PC-3 (cell line): ENCODE results near the gene ADGRD1. TPM values are rescaled to one million over a fixed set of nuclear protein-coding genes. Genes with fewer than 3 reads are reported as not detected.

Source experiments
- ATAC-seq: fragments of 200-7000 bp; cut with Tn5 transposase; 2 replicates; pipeline ENCODE4 v1.9.1; 2020; ENCODE audit warnings: mild to moderate bottlenecking, moderate library complexity
- BruUV-seq: library from RNA; stranded (reverse); fragments of 400-500 nt; replicated peaks from 2 replicates; lab custom pipeline; 2021; lab: Mats Ljungman, UMichigan
- CTCF ChIA-PET: fragments of 300-600 bp; sonication (Branson Sonifier 250); formaldehyde crosslinking; loops from one replicate; lab custom pipeline; 2022; ENCODE audit warnings: antibody characterized with exemption; lab: Charles Lee
- POLR2A ChIA-PET: fragments of 300-600 bp; sonication (Branson Sonifier 250); formaldehyde crosslinking; loops from one replicate; lab custom pipeline; 2022; ENCODE audit warnings: antibody characterized with exemption; ENCODE audit not compliant: unreplicated experiment; lab: Charles Lee
- DNase-seq: peaks from one replicate; pipeline ENCODE4 v3.0.0-alpha.2; 2015
- H2AFZ ChIP-seq: fragments of 300-600 bp; sonication (generic); 2 replicates; pipeline ENCODE4 v1.6.0; 2016; ENCODE audit warnings: antibody characterized with exemption, low read length
- H3F3A ChIP-seq: fragments of 300-600 bp; sonication (generic); one replicate; pipeline ENCODE4 v1.6.0; 2017; ENCODE audit warnings: antibody characterized with exemption, low read length, control low read depth, mild to moderate bottlenecking; ENCODE audit not compliant: unreplicated experiment
- H3K27ac ChIP-seq: fragments of 300-600 bp; sonication (generic); 2 replicates; pipeline ENCODE4 v1.5.1; 2016; ENCODE audit warnings: mild to moderate bottlenecking, low read length
- H3K27me3 ChIP-seq: fragments of 300-600 bp; sonication (generic); 2 replicates; pipeline ENCODE4 v1.6.1; 2016; ENCODE audit warnings: low read length, mixed read lengths
- H3K36me3 ChIP-seq: fragments of 300-600 bp; sonication (generic); 2 replicates; pipeline ENCODE4 v1.6.1; 2016; ENCODE audit warnings: low read depth, mixed run types, low read length, mixed read lengths
- H3K4me1 ChIP-seq: fragments of 300-600 bp; sonication (generic); 2 replicates; pipeline ENCODE4 v1.5.1; 2016; ENCODE audit warnings: low read length; ENCODE audit not compliant: insufficient read depth
- H3K4me2 ChIP-seq: fragments of 300-600 bp; sonication (generic); 2 replicates; pipeline ENCODE4 v1.6.0; 2016; ENCODE audit warnings: low read length
- H3K4me3 ChIP-seq: fragments of 300-600 bp; sonication (generic); 2 replicates; pipeline ENCODE4 v1.5.1; 2016; ENCODE audit warnings: mild to moderate bottlenecking, low read length, mixed read lengths
- H3K79me2 ChIP-seq: fragments of 300-600 bp; sonication (generic); 2 replicates; pipeline ENCODE4 v1.6.1; 2017; ENCODE audit warnings: low read length, mixed read lengths
- H3K9ac ChIP-seq: fragments of 300-600 bp; sonication (generic); 2 replicates; pipeline ENCODE4 v1.6.0; 2016; ENCODE audit warnings: mild to moderate bottlenecking, low read length
- H3K9me2 ChIP-seq: fragments of 300-600 bp; sonication (generic); replicated peaks from 2 replicates; pipeline ENCODE4 v1.6.1; 2016; ENCODE audit warnings: mixed run types, low read length, mixed read lengths
- H3K9me3 ChIP-seq: fragments of 300-600 bp; sonication (generic); 2 replicates; pipeline ENCODE4 v1.6.1; 2016; ENCODE audit warnings: low read length, mixed read lengths
- H4K20me1 ChIP-seq: fragments of 300-600 bp; sonication (generic); 2 replicates; pipeline ENCODE4 v1.6.1; 2016; ENCODE audit warnings: low read length, mixed read lengths
- CTCF ChIP-seq: fragments of 300-600 bp; sonication (generic); conservative IDR thresholded peaks from 2 replicates; pipeline ENCODE4 v1.5.1; 2017; ENCODE audit warnings: antibody characterized with exemption, low read depth, mild to moderate bottlenecking, low read length
- EZH2 ChIP-seq: fragments of 300-600 bp; sonication (generic); IDR thresholded peaks from one replicate; pipeline ENCODE4 v1.6.1; 2017; ENCODE audit warnings: antibody characterized with exemption, mild to moderate bottlenecking, low read length; ENCODE audit not compliant: unreplicated experiment
- EZH2phosphoT487 ChIP-seq: fragments of 300-600 bp; sonication (generic); IDR thresholded peaks from 2 replicates; pipeline ENCODE4 v1.6.1; 2018; ENCODE audit warnings: mild to moderate bottlenecking, antibody characterized with exemption, low read length, borderline replicate concordance
- intact Hi-C: fragments of 100-400 bp; cut with micrococcal nuclease; formaldehyde crosslinking; loops from 2 replicates; pipeline ENCODE4 v1.9.0; 2023
- total RNA-seq: library from RNA; depleted of rRNA; stranded (reverse); fragments of >200 nt; gene quantifications from 2 replicates; pipeline ENCODE4 v1.2.3, GENCODE V29; 2014

ADGRD1 gene
- total RNA-seq, 1 experiment from 2014 or later = 0.18 TPM

- Histone ChIP-seq H3K9ac (no peak overlapping the region), H3F3A (no peaks in the 10 kb centered on the region), H2AFZ (no peak overlapping the region), H3K79me2 (no peaks in the 10 kb centered on the region), H3K9me3 (no peaks in the 10 kb centered on the region), H4K20me1 (no peaks in the 10 kb centered on the region), H3K27ac (no peak overlapping the region), H3K9me2 (no peaks in the 10 kb centered on the region), H3K27me3 (peaks cover 50% of the 10 kb centered on the region), H3K36me3 (no peaks in the 10 kb centered on the region), H3K4me3 (no peak overlapping the region), H3K4me1 (peaks cover 9% of the 10 kb centered on the region), H3K4me2 (no peak overlapping the region)
- DNase-seq (no peak), ATAC-seq (no peak)
- TF ChIP-seq EZH2 (no peak), CTCF (no peak), EZH2phosphoT487 (no peak)
- BruUV-seq = no TSS peak
- intact Hi-C loops = no loop called here
- ChIA-PET POLR2A (no interaction called here), CTCF (no interaction called here)
These were observed 138.4 kb downstream of the ADGRD1 start for GRCh38 chr12:131091976-131092691.

GRCh38 chr12:131092901-131093603 lies 139.3 kb downstream of the ADGRD1 start:
- ChIA-PET CTCF (no interaction called here), POLR2A (no interaction called here)
- Histone ChIP-seq H3K4me2 (peak overlapping the region; percentile 77), H3K27me3 (peaks cover 49% of the 10 kb centered on the region), H3K79me2 (no peaks in the 10 kb centered on the region), H3K36me3 (no peaks in the 10 kb centered on the region), H3K4me3 (peak overlapping the region; percentile 31; the same call in 1 of the 2 replicates), H3K9ac (no peak overlapping the region), H3K9me2 (no peaks in the 10 kb centered on the region), H4K20me1 (no peaks in the 10 kb centered on the region), H3K4me1 (peaks cover 9% of the 10 kb centered on the region), H3K27ac (0 out of 2 replicates have a peak overlapping the region, but pooled peaks have one; percentile 2), H3K9me3 (no peaks in the 10 kb centered on the region), H3F3A (no peaks in the 10 kb centered on the region), H2AFZ (peak overlapping the region; percentile 47)
- intact Hi-C loops = no loop called here
- peak; percentile 66 for DNase-seq
- peak; percentile 80 for ATAC-seq
- TF ChIP-seq EZH2 (no peak), CTCF (peak; percentile 30; the same call in 1 of the 2 replicates)
- BruUV-seq = no TSS peak

GRCh38 chr12:131093604-131093955 lies 139.9 kb downstream of the ADGRD1 start:
- ATAC-seq (no peak), DNase-seq (no peak)
- BruUV-seq = no TSS peak
- H3K9me3 ChIP-seq = no peaks in the 10 kb centered on the region
- peak overlapping the region; percentile 31; the same call in 1 of the 2 replicates for H3K4me3 ChIP-seq
- no peaks in the 10 kb centered on the region for H3K36me3 ChIP-seq
- H3K4me2 ChIP-seq = peak overlapping the region; percentile 77
- intact Hi-C loops = no loop called here
- no peaks in the 10 kb centered on the region for H3F3A ChIP-seq
- H3K4me1 ChIP-seq = peaks cover 9% of the 10 kb centered on the region
- H3K27ac ChIP-seq = 0 out of 2 replicates have a peak overlapping the region, but pooled peaks have one; percentile 2
- ChIA-PET CTCF (no interaction called here), POLR2A (no interaction called here)
- no peaks in the 10 kb centered on the region for H3K79me2 ChIP-seq
- TF ChIP-seq CTCF = no peak
- TF ChIP-seq EZH2 = no peak
- no peak for TF ChIP-seq EZH2phosphoT487
- no peaks in the 10 kb centered on the region for H3K9me2 ChIP-seq
- peak overlapping the region; percentile 47 for H2AFZ ChIP-seq
- peaks cover 49% of the 10 kb centered on the region for H3K27me3 ChIP-seq
- H3K9ac ChIP-seq = no peak overlapping the region
- no peaks in the 10 kb centered on the region for H4K20me1 ChIP-seq
